ENCODE measurements around the gene WDR59.

GRCh38 chr16:74954763-74955162 lies 30.2 kb downstream of the WDR59 start:
- TF ChIP-seq, protein P1, sequence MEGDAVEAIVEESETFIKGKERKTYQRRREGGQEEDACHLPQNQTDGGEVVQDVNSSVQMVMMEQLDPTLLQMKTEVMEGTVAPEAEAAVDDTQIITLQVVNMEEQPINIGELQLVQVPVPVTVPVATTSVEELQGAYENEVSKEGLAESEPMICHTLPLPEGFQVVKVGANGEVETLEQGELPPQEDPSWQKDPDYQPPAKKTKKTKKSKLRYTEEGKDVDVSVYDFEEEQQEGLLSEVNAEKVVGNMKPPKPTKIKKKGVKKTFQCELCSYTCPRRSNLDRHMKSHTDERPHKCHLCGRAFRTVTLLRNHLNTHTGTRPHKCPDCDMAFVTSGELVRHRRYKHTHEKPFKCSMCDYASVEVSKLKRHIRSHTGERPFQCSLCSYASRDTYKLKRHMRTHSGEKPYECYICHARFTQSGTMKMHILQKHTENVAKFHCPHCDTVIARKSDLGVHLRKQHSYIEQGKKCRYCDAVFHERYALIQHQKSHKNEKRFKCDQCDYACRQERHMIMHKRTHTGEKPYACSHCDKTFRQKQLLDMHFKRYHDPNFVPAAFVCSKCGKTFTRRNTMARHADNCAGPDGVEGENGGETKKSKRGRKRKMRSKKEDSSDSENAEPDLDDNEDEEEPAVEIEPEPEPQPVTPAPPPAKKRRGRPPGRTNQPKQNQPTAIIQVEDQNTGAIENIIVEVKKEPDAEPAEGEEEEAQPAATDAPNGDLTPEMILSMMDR (IDR thresholded peaks at IDR 0.05) = no peak
- no peak for TF ChIP-seq POLR2A (IDR thresholded peaks at IDR 0.05)
